DMS79 (cell line): ENCODE measurements around the gene EEFSEC.

Experiments
- DNase-seq: peaks from one replicate; lab custom pipeline; 2025; lab: John Stamatoyannopoulos, UW

Gene EEFSEC

DNA sequence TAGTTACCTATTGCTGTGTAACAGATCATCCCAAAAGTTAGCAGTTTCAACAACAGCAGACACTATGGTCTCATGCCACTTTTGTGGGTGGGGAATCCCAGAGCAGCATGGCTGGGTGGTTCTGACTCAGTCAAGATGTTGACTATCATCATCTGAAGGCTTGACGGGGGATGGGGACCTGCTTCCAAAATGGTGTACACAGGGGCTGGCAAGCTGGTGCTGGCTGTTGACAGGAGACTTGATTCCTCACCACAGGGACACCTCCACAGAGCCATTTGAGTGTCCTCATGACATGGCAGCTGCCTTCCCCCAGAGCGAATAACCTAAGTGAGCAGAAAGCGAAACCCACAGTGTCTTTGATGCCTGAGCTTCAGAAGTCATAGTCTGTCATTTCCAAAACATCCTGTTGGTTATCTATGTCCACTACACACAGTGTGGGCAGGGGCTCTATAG, 294.3 kb downstream of the EEFSEC start:
- no peak for DNase-seq

DNA sequence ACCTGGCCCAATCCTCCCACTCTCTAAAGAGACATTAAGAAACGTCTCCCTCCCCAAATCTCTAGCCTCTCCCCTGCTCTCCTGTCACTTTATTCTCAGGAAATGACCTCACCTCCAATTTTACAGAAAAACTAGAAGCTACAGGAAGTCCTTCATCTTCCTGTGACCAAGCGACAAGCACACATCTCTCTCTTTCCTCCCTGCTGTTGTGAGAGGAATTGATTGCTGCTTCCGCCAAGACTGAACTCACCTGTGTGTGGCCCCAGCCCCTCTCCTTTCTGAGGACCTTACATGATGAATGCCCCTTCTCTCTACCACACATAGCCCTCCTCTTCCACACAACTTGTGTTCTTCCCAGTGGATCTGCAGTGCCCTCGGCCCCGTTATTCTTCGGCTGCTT, 295.2 kb downstream of the EEFSEC start:
- no peak for DNase-seq

DNA sequence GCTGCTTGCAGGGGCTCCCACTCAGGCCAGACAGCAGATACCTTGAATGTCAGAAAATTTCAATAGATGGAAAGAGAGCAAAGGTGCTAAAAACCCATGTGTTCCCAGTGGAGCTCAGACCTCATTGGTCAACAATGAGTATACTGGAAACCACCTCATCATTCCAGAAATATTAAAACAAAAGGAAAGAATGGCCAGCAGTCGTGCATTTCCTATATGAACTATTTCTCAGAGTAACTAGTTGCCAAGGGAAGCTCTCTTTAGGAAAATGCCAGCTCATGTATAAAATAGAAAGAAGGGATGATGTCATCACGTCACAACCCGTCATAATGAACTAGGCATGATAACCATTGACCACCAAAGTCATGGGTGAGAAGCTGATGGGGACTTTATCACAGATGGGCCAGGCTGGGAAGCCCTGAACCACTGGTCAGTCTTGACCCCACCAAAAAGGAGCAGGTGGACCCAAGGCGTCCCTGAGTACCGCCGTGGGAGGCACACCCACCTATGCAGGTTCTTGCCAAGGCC, 295.9 kb downstream of the EEFSEC start:
- no peak for DNase-seq

DNA sequence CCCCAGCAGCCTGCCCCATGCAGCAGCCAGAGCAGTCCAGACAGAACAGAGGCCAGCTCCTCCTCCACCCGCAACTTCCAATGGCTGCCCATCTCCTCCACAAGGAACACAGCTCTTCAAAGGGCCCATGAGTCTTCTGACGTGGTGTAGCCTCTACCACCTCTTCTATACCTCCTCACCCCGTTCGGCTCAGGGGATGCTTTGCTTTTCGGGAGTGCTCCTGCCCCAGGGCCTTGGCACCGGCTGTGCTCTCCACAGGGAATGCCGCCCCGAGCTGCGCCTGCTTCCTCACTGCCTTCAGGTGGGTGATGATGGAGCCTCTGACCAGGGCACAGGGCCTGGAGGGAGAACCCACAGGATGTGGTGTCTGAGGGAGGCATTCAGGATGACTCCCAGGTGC, 298.8 kb downstream of the EEFSEC start:
- no peak for DNase-seq

DNA sequence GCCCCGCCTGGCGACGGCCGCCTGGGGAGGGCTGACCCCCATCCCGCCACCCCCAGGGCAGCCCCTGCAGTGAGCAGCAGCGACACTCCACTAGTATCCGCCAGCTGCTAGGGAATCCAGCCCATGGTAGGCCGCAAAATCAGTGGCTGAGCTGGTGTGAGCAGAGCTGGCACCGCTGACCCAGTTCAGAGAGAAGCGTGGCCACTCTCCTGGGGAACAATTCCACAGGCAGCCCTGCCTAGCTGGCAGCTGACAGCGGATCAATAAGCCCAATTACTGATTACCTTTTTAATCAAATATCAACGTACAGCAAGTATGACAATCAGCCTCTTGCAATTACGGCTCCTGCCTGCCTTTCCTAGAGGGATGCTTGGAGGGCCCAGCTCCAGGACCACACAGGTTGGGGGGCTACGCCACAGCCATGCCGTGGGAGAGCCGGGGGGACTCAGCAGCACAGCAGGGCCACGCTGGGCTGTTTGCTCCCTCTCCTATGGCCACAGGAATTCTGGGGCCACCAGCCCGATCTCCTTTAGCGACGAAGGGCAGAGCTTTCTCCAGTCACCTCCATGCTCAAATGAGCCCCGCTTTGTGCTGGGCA, 299.5 kb downstream of the EEFSEC start:
- DNase-seq = no peak

DNA sequence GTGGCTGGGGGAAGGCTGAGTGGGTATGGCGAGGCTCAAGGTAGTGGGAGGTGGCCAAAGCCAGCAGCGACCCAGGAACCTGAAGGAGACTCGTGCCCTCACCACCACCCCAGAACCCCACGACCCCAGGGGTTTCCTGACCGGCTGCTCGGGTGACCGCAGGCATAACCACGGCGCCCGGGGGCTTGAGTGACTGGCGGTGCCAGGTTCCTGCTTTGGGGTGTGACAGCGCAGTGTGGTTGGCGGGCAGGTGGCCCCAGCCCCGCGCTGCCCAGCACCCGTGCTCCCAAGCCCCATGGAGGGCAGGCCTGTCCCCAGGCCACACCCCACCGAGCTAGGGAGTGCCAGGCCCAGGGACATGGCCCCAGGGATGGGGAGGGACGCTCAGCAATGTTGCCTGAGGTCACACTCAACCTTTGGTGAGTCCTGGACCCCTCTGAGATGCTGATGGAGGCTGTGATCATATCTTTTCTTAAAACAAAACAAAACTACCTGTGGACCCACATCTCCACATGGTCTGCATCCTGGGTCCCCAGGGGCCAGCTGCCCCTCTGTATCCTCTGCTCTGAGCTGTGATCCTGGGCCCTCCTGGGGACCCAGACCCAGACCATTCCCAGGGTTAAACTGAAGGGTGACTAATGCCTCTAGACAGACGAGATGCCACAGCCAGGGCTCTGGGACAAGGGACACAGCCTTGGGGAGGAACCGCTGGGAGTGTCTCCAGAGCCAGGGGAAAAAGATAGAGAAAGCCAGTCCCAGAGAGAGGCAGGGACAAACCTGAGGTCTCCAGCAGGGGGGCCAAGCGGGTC, 300.4 kb downstream of the EEFSEC start:
- DNase-seq = no peak

DNA sequence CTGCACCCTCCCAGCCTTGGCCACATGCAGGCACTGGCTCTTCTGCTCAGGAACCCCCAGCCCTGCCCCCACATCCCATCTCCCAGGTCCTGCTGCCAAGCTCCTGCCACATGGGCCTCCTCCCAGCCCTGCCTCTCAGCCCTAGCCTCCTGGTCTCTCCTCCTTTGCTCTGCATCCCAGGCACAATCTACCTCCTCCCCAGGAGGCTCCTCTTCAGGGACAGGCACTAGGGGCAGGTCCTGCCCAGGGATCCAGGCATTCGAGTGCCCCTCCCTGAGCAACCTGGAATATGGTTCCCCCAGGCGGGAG, 301.0 kb downstream of the EEFSEC start:
- no peak for DNase-seq

DNA sequence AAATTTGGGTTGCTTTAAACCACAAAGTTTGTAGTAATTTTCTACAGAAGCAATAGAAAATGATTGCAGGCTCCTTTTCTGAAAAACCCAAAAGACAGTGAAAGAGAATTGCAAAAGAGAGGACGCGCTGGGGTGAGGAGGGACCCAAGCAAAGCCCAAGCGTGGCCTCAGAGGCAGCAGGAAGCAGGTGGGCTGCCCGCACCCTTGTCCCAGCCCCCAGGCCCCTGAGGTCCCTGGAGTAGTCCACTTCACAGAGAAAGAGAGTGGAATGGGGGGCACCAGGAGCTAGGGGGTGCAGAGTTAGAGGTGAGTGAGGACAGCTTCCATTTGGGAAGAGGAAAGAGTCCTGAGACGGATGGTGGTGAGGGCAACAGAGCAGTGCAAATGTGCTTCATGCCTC, 301.8 kb downstream of the EEFSEC start:
- DNase-seq = no peak

DNA sequence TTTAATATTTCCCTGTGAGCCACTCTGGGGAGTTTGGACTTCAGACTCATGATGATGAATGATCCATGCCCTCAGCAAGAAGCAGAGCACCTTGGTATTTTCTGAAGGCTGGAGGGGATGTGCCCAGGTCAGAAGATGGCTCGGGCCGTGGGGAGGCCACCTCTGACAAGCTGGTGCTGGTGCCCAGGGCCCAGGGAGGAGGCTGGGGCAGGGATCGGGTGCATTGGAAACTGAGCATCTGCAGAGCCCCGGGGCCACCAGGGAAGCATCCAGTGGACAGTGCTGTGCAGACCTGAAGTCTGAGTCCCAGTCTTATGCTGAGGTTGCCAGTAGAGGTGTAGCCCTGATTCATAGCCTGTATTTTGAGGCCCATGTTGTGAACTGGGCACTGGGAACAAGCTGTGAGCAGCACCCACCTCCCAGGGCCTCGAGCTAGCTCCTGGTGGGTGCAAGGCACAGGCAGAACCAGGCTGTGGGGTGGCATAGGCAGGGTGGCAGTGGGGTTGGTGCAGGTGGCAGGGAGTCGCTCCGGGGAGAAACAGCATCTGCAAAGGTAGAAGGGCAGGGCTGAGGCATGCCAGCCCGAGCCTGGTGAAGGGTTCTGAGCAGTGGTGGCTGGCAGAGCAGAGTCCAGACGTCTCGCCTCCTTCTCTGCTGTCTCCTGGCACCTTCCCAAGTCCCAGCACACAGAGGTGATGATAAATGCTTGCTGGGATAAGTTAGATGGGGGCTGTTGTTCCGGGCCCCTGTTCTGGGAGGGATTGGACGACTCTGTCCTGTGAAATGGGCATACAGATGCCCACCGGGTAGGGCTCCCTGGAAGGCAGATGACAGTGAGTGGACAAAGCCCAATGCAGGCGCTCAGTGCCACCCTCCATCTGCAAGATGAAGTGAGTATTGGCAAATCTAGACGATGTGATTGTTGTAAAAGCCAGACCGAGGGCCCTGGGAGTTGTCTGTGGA, 302.8 kb downstream of the EEFSEC start:
- DNase-seq = no peak

DNA sequence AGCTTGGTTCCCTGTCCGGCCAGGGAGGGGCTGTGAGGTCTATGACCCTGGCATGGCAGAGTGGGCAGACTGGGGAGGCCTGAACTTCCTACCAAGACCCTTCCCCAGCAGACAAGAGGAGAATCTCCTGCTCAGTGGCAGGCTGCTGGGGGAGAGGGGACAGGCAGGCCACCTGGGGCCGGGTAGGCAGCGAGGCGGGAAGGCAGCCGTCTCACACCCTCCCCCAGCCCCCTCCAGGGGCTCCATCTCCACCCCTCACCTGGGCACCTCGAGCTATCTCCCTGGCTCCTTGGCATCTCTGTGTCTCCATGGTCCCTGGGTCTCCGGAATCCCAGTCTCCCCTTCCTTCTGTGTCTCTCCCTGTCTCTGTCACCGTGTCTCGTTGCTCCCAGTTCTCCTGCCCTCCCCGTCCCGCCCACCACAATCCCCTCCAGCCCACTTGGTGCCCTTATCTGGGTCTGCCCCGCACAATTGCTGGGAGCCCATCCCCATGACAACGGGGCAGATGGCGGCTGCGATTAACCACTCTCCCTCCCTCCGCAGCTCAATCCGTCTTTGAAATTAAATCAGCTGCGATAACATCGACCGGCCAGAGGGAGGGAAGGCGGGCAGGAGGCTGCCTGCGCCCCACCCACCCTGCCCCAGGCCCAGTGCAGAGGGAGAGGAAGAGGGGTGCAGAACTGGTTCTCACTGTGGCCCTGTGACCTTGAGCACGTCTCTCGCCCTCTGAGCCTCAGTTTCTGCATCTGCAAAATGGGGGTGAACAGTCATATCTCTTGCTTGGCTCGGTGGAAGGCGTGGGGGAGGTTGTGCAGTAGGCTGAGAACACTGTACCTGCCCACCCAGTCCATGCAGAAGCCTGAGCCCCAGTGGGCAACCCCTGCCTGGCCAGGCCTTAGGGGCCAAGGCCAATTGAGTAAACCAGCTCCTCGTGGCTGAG, 303.8 kb downstream of the EEFSEC start:
- DNase-seq = no peak

DNA sequence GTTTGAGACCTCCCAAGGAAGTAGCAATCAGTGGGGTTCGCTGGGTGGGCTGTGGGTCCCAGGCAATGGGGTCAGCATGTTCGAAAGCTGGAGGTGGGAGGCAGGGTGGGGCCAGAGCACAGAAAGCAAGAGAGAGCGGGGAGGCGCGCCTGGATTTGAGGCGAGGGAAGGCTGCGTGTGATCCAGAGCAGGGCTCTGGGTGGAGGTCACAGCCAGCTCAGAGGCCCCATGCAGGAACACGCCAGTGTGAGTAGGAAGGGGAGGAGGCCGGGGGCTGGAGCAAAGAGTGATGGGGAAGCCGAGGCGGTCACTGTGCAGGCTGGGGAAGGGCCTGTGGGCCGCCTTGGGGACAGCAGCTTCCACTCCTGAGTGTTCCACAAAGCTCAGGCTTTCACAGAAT, 304.7 kb downstream of the EEFSEC start:
- no peak for DNase-seq
